ENCODE measurements around the gene SCUBE2.

- TF ChIP-seq, protein P1, sequence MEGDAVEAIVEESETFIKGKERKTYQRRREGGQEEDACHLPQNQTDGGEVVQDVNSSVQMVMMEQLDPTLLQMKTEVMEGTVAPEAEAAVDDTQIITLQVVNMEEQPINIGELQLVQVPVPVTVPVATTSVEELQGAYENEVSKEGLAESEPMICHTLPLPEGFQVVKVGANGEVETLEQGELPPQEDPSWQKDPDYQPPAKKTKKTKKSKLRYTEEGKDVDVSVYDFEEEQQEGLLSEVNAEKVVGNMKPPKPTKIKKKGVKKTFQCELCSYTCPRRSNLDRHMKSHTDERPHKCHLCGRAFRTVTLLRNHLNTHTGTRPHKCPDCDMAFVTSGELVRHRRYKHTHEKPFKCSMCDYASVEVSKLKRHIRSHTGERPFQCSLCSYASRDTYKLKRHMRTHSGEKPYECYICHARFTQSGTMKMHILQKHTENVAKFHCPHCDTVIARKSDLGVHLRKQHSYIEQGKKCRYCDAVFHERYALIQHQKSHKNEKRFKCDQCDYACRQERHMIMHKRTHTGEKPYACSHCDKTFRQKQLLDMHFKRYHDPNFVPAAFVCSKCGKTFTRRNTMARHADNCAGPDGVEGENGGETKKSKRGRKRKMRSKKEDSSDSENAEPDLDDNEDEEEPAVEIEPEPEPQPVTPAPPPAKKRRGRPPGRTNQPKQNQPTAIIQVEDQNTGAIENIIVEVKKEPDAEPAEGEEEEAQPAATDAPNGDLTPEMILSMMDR (IDR thresholded peaks at IDR 0.05), result no peak
- TF ChIP-seq EZH2 (IDR thresholded peaks at IDR 0.05; ENCODE audit: borderline replicate concordance, insufficient read depth, low read depth, low read length, poor library complexity, severe bottlenecking), result no peak
These were observed 3.0 kb upstream of the SCUBE2 start for GRCh38 chr11:9094420-9094819.
